HG02943 (cell line): ENCODE measurements around the gene KRT76.

ENCODE experiments used
- ATAC-seq: cut with Tn5 transposase; IDR thresholded peaks from one replicate; pipeline ENCODE4 v1.9.1; 2021; ENCODE audit warnings: mild to moderate bottlenecking, low read depth, moderate library complexity; ENCODE audit not compliant: unreplicated experiment

The KRT76 gene

DNA sequence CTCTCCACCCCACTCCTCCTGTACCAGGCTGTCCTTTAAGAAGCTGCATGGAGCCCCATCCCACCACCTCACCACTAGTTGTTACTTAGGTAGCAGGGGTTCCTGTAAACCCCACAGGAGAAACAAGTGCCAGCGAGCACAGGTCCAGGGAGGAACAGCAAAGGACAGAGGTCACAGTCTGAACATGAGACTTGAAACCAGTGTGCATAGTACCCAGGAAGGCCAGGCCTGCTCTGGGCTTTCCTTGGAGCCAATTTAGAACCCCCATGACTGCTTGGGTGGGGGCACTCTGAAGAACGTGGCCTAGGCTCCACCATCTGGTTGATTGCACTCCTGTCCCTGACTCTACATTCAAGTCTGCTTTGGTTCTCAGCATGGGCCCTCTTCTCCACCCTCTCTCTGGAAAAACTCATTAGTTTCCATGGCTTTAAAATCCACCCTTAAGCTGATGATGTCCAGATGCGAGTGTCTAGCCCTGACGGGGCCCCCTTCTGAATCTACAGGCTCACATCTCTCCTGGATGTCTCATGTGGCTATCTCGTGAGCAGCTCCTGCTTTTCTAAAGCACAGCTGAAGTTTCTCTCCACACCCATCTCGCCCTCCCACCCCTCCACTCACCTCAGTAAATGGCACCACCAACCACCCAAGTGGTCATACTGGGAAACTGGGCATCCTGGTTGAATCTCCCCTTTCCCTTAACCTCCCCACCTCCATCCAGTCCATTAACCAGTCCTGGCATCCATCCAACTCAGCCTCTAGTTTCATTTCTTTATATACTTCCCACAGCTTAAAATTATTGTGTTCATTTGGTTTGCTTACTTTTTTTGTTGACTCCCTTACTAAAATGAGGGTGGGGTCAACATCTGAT lies 10.4 kb upstream of the KRT76 start:
- ATAC-seq: no peak

DNA sequence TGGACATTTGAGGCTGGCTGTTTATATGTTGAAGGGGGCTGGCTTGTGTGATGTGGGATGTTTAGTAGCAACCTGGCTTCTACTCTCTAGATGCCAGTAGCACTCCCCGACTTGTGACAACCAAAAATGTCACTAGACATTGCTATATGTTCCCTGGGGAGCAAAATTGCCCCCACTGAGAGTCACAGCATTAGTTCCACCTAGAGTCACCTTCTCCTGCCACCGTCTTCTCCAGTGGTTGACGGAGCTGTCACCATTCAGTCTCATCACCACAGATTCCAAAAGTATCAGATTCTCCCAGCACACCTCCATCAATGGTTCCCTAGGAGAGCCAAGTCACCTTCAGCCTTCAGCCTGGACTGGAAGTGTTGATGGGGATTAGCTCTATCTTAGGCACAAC lies 7.8 kb upstream of the KRT76 start:
- no peak for ATAC-seq

DNA sequence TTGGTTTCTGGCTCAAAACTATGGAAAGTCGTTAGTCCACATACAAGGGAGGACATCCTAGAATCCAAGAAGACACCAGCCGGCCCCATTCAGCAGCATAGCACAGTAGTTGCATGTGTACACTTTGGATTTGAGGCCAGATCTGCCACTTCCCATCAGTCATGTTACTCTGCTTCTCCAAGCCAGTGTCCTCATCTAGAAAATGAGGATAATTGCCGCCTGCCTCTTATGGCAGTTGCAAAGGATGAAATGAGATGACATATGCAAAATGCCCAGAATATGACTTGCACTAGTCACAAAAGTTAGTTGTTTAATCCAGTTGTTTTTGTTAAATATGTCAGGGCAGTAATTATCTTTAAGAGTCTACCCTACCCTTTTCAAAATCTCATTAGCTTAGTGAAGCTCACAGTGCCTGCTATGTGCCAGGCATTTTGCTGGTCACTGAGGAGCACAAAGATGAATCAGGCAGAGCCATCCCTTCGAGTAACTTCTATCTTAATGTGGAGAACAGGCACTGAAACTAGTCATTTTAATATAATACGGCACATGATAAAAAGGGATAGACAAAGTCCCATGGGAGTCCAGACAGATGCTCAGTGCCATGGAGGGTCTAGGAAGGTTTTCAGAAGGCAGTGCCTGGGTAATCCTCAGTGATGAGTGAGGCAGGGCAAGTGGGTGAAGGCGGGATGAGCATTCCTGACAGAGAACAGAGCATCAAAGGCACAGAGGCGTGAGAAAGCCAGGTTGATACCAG lies 6.6 kb upstream of the KRT76 start:
- no peak for ATAC-seq

DNA sequence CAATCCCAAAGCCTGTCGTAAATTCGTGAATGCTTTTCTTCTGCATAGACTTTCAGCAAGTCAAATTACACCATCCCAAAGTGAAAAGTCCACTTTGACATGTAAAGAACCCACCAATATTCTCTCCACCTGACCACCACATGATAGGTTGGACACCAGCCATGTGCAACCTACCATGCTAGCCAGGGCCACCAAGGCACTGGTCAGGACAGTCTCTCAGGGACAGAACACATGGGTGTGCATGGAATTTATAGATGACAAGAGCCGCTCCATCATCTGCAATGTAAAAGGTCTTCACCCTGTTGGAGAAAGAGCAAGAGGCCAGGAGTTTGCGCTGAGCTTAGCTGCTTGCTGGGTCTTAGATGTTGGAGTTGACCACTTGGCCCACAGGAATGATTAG lies 5.4 kb upstream of the KRT76 start:
- no peak for ATAC-seq

DNA sequence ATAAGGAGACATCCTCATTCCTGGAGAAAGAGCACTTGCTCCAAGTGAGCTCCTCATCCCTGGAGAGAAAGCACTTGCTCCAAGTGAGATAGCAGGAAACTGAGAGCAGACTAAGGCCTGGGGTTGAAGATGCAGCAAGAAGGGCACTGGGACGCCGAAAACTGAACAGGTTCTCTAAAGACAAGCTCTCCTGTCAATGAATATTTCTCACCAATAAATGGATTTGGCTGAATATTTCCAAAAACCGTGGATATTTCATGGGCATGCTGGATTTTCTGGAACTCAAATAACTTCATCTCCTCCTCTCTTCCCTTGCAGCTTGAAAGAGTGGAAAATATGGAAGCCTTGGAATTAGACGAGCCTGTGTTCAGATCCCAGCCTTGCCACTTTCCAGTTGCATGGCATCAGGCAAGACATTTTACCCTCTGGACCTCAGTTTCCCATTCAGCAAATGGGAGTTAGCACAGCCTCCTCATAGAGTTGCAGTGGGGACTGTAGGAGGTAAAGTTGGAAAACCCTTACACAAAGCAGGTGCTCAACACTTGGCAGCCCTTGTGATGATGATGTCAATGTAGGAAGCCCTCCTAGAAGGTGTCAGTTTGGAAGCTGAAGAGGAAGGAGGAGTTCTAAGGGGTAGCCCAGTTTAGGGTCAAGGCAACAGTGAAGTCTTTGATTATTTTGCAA lies 4.4 kb upstream of the KRT76 start:
- ATAC-seq: no peak

DNA sequence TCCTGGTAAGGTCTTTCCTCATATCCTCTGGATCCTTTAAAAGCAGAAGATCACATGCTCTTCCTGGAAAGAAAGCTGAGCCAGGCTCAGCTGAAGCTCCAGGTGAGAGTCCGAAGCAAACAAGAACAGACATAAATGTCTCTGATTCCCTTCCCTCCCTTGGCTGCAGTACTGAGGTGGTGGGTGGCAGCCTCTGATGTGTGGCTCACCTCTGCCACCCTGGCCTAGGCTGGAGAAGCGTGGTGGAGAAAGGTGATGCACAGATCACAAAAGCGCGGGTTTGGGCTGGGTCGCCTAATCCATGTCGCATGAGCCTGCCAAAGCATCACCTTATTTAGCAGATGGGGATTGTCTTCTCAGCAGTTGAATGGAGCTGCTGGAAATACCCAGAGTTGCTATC lies 2.8 kb upstream of the KRT76 start:
- ATAC-seq: no peak

DNA sequence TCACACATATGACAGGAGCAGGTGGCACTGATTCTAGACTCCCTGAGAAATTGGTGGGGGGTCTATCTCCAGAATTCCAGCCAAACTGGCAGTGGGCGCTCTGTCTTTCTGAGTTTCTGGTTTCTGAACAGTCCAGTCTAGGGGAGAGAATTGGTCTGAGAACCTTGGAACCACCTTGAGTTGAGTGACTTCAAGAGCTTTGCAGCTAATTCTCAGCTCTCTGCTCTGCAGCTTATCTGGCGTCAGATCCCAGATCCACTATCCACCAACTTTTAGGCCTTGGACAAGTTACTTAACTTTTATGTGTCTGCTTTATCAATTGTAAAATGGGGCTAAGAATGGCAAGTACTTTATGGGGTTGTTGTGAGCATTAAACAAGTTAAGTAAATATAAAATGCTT lies 1.7 kb upstream of the KRT76 start:
- ATAC-seq: no peak

DNA sequence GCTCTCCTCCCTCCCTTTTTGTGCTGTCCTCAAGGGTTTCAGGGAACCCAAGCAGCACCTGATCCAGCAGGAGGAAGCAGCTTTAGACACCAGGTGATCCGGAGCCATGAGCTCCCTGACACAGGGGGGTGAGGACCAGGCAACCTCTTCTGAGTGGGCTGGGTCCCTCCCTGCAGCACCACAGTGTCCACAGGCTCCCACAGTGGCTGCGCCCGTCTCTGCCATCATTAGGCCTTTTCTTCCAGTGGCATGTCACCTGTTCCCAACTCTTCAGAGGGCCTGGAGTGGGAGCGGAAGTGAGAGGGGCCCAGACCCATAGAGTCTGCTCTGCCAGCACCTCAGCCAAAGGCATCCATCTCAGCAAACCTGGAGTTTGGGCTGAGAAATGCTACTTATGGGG lies 421 bp upstream of the KRT76 start:
- ATAC-seq: no peak

DNA sequence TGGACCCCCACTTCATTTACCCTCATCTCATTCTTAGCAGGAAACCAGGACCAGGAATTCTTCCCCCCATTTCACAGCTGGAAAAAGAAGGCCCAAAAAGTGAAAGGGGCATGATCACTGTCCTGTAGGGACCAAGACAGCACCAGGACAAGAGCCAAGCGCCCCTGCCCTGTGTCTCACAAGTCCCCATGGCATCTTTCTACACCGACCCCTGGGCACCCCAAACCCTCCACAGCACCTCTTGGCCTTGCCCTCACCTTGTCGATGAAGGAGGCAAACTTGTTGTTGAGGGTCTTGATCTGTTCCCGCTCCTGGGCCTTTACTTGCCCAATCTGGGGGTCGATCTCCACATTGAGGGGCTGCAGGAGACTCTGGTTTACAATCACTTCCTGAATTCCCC lies 710 bp downstream of the KRT76 start:
- ATAC-seq: no peak

DNA sequence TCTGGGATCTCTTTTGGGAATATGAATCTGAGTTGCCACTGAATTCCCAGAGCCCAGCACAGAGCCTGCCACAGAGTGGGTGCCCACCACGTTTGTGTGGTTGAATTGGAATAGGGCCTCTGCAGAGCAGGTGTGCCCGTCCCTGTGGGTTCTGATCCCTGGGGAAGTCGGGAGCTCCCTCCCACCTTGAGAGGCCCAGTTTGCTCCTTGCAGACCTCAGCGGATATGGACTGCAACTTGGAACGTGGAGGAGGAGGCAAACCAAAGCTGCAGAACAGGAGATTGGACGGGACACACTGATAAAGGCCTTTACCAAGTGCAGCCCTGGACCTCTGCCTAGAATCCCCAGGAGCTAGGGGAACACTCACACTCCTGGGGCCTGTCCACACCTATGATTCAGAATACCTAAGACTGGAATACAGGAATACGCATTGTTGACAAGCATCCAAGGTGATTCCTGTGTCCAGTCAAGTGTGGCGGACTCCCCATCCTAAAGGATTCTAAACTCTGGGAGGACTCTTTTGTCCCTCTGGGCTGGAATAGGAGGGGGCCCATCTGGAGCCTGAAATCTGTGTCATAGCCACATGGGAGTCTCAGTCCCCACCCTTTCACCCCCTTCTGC lies 2.4 kb downstream of the KRT76 start:
- ATAC-seq: no peak

DNA sequence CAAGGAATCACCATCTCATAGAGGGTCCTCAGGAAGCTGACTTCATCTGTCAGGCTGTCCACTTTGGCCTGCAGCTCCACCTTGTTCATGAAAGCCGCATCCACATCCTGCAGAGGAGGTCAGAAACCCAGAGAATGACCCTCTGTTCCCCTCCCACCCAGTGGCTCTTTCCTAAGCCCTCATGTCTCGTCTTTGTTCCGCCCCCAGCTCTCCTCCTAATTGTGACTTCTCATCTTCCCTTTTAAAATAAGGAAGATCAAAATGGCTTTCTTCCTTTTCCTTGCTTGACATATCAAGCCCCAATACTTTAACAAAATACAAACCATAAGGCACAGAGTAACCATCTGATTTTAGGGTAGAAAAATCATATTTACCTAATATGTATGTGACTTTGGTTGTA lies 4.4 kb downstream of the KRT76 start:
- no peak for ATAC-seq

DNA sequence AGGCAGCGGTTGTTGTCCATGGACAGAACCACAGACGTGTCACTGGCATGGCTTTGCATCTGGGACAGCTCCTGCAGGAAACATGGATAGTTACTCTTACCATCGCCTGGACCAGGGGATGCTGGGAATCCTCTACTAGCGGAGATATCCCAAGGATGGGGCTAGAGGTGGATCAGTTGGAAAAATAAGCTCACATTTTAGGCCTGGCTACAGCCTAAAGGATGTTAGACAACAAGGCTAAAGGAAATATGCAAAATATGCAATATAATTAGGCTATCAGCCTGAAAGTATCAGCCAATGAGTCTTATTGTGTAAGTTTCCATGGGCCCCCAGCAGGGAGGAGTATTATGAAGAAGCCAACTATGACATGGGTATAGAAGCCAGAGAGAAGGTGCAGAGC lies 5.0 kb downstream of the KRT76 start:
- ATAC-seq: no peak

DNA sequence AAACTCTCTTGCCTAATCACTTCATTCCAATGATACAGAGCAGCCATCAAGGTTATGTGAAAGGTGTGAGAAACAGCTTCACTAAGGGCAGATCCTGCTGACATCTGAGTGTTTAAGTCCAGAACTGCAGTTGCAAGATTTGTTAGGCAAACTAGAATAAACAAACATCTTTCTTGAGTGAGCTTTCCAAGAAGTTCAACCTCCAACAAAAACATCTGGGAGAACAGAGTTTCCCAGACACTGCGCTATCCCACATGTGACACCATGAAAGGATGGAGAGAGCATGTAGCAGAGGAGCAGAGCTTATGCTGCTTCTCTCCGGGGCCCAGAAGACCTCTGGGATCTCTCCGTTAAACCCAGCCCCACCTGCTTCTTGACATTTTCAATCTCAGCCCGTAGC lies 5.6 kb downstream of the KRT76 start:
- ATAC-seq: no peak

DNA sequence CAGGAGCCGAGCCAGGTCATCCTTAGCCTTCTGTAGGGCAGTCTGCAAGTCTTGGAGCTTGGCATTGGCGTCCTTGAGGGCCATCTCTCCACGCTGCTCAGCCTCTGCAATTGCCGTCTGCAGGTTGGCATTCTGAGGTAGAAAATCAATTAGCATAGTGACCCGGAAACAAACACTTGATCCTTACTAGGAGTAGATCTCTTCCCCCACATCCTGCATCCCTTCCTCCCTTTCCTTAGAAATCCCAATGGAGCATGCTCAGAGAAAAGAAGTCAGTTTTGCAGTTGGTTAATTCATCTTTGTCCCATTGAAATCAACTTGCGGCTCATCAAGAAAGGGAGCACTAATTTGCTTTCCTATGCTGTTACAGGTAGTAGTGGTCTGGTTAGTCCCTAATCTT lies 6.1 kb downstream of the KRT76 start:
- no peak for ATAC-seq

DNA sequence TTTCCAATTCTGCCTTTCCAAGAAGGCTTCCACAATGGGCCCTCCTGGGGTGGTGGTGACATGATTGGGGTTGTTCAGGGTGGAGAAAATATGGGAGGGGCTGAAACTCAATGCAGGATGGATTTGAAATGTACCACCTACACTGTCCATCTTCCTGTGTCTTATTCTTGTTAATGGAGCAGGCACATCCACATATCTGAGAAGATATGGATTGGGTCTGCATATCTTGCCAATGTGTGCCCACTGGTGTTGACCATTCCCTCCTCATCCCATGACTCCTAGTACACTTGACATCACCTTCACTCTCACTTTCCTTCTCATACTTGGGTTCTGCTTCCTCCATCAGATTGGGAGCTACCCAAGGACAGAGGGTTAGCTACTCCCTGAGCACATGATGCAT lies 7.2 kb downstream of the KRT76 start:
- no peak for ATAC-seq

DNA sequence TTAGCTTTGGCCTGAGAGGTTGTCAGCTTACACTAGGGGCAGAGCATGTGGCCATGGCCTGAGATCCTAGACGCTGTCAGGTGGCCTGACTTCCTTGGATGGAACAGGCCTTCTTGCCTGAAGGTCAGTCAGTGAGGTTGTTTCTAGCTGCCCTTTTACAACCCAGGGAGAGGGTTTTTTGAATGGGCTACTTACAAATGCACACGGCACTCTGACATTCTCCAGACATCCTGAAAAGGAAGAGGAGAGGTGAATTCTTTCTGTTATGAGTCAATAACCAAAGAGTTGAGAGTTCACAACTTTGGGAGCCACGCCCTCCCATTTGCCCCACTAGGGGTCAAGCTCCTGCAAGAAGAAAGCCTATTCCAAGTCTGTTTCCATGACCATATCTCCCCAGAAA lies 7.8 kb downstream of the KRT76 start:
- ATAC-seq: no peak

DNA sequence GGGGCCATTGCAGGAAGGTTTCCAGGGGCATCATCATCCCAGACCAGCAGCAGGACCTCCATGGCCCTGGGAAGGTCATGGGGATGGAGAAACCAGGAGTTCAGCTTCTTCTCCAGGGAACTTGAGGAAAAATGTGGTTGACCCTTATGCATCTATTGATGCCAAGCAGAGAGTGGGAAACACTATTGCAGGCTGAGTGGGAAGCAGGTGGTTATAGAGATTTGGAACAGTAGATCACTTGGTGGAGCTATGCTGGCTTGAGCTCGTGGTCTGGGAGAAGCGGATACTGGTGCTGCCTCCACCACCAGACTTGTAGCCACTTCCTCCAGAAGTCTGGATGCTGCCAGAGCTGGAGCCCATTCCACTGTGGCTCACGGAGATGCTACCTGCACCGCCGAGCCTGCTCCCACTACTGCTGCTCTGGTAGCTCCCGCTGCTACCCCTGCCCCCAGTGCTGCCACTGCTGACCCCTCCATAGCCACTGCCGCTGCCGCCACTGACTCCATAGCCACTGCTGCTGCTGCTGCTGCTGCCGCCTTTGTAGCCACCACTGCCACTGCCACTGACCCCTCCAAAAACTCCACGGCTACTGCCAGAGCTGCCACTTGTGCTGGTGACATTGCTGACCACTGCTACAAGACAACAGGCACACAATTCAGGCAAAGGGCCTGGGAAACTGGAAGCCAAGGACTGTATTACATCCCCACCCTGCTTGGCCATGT lies 8.5 kb downstream of the KRT76 start:
- ATAC-seq: no peak

DNA sequence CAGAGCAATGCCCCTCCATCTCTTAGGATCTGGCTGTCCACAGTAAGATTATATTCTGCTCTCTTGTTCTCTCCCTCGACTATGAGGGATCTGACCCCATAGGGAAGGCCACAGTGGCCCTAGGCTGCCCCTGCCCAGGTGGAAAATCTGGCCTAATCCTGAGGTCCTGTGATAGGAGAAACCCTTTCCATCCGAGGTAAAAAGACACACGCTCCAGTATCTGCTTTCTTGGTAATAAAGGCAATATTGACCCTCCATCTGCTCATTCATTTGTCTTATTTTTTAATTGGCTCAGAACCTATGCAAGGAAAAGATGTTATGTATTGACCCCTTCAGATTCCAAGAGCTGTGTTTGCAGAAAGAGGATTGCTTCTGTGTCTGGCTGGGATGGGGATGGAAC lies 9.7 kb downstream of the KRT76 start:
- ATAC-seq: no peak

DNA sequence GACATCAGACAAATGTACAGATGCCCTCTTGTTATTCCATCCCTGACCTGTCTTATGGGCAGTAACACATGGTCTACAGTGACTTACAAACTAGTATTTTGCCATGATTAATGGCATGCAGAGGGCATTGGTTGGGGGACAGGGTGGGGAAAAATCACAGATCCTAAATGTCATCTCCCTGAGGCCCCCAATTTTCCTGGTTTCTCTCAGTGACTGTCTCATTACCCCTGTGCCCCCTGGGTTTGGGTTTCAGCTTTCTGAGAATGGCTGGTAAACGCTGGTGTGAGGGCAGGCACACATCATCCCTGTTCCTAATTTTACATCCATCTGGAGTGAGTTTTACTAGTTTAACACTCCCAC lies 10.1 kb downstream of the KRT76 start:
- no peak for ATAC-seq

DNA sequence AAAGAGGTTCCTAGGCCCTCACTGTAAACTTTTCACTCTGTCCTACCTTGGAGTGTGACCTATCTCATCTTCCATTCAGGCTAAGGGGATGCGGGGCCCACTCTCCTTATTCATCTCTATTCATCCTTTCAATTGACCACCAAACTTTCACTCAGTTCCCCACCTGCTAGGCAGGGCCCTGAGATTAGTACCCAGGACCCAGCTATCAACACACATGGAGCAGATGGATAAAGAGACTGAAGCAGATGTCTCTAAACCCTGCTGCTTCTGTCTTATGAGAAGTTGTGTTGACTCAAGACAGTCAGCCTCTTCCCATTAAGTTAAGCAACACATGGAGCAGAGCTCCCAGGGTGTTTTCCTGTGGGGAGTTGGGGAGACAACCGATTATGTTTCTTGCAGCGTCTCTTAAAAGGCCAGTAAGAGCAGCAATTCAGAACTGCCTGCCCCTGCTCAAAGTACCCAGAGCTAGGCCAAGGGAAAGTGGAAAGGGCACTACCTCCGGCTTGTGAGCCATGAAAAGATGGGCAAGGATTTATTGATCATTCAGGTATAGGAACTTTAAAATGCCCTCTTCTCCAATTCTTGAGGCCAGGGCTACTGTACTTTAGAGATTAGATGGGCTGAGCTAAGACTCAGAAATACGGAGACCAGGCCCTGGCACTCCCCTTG lies 10.7 kb downstream of the KRT76 start:
- no peak for ATAC-seq
